ENCODE results near the gene SDC1.

SDC1 gene

DNA sequence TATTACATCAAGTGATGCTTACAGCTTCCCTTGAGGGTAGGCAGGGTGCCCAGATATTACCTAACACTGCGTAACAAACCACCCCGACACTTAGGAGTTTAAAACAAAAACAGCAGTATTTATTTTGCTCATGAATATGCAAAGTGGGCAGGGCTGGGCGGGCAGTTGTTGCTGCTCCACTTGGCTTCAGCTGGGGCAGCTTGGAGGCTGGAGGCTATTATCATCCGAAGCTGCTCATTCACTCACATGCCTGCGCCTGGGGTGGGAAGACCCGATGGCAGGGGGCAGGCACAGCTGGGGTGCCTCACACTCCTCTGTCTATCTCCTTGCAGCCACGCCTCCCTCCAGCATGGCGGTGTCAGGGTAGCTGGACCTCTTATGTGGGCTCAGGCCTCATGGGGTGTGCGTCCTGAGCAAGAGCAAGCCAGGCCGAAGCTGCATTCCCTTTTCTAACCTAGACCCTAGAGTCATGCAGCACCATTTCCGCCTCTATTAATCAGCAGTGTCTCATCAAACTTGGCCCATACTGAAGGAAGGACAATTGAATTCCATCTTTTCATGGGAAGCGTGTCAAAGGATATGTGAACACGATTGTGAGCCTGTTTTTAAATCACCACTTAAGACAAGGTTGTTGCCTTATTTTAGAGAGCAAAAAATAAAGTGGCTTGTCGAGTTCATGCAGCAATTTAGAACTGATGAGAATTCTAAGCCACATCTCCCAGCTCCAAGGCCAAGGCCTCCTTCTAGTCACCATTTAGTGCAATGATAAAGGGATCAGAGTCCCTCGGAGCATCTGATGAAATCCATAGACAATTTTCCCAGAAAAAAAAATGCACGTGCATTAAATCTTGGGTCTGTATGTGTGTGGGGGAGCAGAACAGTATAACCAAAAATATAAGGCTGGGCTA lies 54.9 kb downstream of the SDC1 start:
- DNase-seq (ENCODE audit: low read depth in 2 of 2) = no peak

DNA sequence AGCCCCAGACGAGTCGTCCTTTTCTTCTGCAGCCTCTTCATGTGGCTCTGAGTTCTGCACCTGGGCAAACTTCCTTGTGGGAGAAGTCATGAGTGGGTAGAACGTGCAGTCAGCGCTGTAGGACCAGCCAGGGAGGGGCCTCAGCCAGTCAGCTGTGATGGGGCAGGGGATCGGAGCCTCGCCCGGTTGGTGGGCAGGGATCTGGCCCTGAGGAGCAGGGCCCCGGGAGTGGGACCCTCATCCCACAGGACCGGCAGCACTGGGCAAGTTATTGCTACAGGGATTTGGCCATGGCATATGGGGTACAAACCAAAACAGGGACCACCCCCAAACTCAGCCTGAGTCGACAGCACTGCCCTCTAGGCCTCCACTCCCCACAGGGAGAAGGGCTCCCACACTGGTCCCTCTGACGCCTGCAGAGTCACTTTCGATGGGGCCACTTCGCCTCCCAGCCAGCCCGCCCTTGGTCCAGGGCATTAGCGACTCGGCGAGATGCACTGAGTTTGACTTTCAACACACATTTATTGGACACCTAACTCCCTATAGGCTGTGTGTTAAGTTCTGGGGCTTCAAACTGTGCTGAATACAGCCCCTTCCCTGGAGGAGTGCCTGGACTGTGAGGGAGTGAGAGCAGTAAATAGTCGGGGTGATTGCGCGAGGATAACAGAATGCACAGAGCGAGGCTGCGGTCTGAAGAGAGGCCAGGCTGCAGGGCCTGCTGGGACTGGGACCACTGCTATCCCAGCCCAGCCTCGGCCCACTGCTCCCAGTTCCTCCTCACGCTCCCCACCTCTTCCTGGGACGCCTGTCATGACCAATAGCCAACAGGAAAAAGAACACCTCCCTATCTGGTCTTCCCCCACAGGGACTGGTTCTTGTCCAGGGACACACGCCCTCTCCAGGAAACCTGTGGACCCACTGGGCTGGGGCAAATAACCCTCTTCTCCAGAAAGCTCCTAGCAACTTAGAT lies 55.9 kb downstream of the SDC1 start:
- no peak for DNase-seq (ENCODE audit: low read depth in 2 of 2)

DNA sequence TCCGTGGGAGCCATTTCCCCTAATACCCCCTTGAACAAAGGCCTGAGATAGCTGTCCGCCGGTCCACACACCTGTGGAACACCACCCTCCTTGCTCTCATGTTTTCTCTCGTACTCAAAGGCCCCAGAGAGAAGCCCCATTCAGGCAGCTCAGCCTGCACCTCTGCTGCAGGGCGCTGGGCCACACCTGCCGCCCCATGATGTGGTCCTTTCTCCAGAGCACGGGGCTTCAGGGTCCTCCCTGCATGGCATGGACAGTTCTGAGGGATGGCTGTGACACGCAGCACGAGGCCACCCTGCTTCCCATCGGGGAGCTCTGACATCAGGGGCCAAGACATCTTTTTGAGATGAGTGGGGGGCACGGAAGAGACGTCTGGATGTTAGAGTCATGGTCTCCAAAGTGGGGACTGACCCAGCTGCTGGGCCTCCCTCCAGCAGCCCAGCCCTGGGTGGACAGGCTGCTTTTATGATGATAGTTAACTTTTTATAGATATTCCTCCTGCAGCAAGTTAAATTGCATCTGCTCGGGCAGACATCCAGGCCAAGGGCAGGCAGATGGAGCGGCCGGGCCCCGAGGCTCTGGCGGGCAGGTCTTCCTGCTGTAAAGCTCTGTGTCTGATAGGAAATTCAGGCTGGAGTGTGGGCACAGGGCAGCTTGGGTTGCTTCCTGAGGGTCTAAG lies 56.7 kb downstream of the SDC1 start:
- no peak for DNase-seq (ENCODE audit: low read depth in 2 of 2)

DNA sequence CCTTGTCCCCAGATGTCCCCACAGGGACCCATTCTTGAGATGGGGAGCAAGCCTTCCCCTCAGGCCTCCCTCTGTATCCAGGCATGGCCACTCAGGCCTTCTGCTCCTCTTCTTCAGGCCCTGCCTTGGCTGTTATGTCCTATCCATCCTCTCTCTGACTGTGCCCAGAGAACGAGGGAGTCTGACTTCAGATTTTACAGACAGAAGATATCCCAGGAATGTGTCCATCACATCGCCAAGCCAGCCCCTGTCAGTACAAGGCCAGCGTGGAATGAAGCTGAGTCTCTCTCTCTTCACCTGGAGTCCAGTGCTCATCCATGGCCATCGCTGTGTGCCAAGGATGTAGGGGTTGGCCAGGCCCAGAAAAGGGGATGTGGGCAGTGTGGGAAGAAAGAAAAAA lies 57.6 kb downstream of the SDC1 start:
- DNase-seq (ENCODE audit: low read depth in 2 of 2) = no peak

DNA sequence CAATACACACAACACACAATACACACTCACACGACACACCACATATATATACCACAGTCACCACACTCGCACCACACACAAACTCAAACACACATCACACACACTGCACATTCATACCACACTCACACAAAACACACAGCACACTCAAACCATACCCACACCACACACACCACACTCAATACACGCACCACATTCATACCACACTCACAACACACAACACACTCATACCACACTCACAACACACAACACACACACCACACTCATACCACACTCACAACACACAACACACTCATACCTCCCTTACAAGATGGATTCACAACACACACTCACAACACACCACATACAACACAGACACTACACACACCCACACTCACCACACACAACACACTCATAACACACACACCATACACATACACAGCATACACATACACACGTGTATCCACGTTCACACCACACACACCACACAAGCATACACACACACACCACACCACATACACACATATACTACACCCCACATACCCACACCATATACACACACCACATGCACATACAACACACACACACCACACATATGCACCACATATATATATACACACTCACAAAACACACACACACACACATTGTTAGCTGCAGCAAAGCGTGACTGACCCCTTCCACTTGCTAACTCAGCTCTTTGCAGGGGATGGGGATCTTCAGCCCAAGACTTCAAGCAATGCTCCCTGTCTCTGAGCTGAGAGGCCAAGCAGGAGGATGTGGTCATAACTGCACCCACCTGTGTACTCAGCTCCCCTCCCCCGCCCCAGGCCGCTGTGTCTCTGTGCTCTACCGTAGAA lies 59.0 kb downstream of the SDC1 start:
- DNase-seq (ENCODE audit: low read depth in 2 of 2) = no peak

DNA sequence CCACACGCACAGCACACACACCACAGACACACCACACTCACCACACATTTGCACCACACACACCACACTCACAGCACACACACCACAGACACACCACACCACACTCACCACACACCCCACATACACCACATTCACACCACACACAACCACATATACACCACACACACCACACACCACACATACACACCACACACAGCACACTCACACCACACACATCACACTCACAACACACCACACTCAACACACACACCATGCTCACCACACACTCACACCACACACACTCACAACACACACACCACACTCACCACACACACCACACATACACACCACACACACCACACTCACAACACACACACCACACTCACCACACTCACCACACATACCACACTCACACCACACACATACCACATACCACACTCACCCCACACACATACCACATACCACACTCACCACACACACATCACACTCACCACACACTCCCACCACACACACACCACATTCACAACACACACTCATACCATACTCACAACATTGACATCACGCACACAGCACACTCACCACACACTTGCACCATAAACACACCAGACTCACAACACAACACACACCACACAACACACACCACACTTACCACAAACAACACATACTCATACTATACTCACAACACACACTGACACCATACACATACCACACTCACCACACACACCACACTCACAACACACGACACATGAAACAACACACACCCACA lies 60.0 kb downstream of the SDC1 start:
- DNase-seq (ENCODE audit: low read depth in 2 of 2) = no peak

DNA sequence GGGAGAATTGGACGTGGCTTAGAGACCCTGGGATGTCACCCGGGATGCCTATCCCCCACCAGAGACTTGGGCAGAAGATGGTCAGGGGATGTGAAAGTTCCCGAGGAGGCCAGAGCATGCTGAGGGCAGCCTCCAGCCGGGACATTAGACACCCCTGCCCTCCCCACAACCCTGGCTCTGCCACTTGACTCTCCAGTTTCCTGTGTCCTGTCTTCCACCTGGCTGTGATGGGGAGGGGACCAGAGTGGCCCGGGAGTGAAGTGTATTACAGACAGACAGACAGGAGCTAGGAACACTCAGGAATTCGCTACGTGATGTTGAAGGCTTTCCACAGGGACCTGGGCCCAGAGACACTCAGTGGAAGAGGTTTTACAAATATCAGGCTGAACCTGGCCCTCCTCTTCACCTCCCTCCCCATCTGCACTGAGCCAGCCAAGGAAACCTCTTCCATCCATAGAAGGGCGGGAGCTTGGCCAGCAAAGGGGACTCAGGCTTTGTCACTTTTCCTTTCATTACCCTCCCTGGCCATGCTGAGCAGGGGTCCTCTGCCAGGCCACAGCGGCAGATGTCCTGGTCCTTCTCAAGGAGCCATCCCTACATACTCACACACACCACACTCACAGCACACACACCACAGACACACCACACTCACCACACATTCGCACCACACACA lies 60.7 kb downstream of the SDC1 start:
- DNase-seq (ENCODE audit: low read depth in 2 of 2) = no peak

DNA sequence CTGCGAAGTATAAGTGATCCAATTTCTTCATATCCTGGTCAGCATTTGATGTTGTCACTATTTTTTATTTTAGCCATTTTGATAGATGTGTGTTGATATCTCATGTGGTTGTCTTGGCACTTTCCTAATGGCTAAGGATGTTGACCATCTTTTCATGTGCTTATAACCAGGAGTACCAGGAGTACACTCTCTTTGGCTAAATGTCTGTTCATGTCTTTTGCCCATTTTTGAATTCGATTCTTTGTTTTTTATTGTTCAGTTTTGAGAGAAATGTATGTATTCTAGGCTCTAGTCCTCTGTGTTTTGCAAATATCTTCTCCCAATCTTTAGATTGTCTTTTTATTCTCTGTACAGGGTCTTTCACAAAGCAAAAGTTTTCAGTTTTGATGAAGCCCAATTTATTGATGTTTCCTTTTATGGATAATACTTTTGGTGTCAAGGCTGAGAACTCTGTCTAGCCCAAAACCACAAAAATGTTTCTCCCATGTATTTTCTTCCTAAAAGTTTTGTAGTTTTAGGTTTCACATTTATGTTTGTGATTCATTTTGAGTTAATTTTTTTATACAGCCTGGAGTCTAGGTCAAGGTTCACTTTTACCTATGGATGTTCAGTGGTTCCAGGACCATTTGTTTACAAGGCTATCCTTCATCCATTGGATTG lies 65.4 kb downstream of the SDC1 start:
- no peak for DNase-seq (ENCODE audit: low read depth in 2 of 2)

DNA sequence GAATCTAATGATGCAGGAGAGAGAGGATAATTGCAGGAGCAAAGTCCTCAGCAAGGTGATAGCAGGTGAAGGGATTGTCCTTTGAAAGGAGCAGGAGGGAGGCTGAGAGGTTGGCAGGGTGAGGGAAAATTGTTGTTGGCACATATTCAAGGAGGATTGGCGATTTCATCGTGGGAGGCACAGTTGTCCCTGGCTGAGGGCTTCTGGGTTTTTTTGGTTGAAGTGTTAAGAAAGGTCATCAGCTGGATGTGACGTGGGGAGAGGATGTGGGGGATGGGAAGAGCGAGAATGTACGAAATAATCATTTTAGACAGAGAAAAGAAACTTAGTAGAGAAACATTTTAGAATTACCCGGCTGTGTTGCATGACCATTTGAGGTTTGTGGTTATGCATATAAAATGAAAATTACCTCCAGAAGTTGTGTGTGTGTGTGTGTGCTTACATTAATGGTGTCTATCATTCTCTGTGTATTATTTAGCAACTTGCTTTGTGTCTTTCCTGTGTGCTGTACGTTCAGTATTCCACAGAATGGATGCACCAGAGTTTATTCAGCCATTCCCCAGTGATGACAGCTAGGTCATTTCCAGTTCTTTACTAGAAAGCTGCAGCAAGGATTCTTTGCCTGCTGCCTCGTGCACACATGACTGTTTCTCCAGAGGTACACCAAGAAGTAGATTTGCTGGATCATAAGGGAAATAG lies 67.6 kb downstream of the SDC1 start:
- no peak for DNase-seq (ENCODE audit: low read depth in 2 of 2)

DNA sequence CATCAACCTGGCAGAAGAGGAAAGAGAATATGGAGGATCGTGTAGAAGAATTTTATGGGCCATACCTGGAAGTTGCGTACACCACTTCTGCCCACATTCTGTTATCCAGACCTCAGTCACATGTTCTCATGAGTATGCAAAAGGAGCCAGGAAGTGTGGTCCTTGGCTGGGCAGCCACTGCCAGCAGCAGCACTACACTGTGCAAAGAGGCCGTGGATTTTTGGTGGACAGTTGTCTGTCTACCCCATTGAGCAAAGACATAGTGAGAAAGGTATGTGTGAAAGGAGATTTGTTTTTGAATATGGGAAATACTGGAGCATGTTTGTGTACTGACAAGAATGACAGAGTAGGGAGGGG lies 68.1 kb downstream of the SDC1 start:
- no peak for DNase-seq (ENCODE audit: low read depth in 2 of 2)

DNA sequence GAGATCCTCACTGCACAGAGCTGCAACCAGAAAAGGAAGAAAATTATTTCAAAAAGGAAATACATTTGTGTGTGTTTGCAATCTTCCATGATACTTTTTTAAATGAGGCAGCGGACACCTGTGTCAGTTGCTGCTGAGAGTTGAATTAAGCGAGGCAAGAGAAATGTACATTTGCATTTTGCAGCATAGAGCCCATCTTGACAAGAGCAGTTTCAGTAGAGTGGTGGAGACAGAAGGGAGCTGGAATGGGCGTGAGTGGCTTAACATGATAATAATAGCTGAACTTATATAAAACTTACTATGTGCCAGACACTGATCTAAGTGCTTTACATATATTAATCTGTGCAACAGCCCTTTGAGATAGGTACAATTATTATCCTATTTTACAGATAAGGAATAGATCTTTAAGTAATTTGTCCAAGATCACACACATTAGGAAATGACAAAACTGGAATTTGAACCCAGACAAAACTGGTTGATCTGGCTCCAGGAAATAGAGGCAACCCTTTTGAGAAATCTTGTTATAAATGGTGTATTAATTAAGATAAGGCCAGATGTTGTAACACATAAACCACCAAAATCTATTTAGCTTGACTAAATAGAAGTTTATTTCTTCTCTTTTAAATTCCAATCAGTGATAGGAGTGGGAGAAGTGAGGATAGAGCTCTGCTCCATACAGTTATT lies 68.7 kb downstream of the SDC1 start:
- DNase-seq (ENCODE audit: low read depth in 2 of 2) = no peak

DNA sequence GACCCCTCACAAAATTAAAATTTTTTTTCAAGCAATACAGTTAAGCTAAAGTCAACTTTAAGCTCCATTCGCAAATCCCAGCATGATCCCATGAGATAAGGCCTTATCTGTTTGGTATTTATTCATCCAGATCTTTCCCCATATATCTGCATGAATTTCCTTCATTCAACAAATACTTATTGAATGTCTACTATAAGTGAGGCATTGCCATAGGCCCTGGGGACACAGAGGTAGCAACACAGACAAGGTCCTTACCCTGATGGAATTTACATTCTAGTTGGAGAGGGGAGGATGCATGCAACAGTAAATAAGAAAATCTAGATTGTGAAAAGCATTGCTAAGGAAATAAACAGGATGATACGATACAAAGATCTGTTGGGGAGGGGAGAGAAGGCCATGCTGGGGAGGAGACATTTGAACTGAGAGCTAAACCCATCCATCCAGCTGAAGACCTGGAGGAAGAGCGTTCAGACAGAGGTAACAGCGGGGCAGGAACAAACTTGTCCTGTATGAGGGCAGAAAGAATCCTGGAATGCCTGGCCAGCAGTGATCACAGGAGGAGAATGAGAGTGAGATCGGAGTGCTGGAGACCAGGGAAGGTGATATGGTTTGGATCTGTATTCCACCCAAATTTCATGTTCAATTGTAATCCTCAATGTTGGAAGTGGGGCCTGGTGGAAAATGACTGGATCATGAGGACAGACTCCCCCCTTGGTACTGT lies 71.6 kb downstream of the SDC1 start:
- DNase-seq (ENCODE audit: low read depth in 2 of 2) = no peak

DNA sequence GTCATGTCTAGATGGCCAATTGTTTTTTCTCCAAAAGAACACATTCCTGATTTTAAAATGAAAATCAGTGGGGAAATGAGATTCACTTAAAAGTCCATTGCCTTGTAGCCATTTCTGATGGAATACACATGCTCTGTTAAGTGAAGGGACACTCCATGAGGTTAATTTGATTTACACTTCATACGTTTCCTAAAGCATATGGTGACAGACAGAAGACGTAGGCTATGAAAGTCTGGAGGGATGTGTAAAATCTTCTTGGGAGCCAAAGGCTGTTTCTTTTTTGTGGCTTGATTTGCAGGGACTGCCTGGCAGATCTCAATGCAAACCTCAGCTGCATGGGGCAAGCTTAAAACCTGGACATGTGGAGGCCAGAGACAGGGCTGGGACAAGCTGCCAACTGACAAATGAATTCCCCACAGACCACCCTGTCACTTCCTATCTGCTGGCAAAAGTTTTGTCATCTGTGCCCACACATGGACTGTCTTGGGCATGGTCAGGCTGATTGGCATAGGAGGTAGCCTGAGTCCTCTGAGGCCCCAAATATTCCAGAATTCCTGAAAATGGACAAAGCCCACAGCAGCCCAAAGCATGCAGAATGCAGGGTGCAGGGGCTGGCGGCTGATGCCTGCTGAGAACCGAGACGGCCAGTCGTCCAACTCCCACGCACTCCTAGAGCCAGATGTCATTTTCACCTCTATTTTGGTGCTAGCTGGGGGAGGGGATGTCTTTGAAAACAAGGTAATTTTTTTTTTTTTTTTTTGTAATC lies 73.9 kb downstream of the SDC1 start:
- no peak for DNase-seq (ENCODE audit: low read depth in 2 of 2)
